Colonic mucosa (tissue), 4 donors: ENCODE results near the gene CBLC. TPM values are rescaled to one million over a fixed set of nuclear protein-coding genes. Genes with fewer than 3 reads are reported as not detected.

Experiments used
- DNase-seq: peaks from one replicate; pipeline ENCODE4 v3.0.0-alpha.2; 2020
- H3K27ac ChIP-seq: fragments of 200-600 bp; one replicate; pipeline ENCODE4 v1.8.0; 2021
- H3K27me3 ChIP-seq: fragments of 200-600 bp; one replicate; pipeline ENCODE4 v1.8.0; 2021
- H3K36me3 ChIP-seq: fragments of 200-600 bp; one replicate; pipeline ENCODE4 v1.8.0; 2021
- H3K4me1 ChIP-seq: fragments of 200-600 bp; one replicate; pipeline ENCODE4 v1.8.0; 2021; ENCODE audit warnings: mild to moderate bottlenecking
- H3K4me3 ChIP-seq: fragments of 200-600 bp; one replicate; pipeline ENCODE4 v1.8.0; 2021
- H3K9ac ChIP-seq, 2 donors: one replicate each; pipeline ENCODE4 v1.7.0; 2013; ENCODE audit warnings: control low read depth in 2 of 2, low read depth in 2 of 2, low read length in 2 of 2
- H3K9me3 ChIP-seq: fragments of 200-600 bp; one replicate; pipeline ENCODE4 v1.8.0; 2021
- CTCF ChIP-seq: fragments of 200-600 bp; IDR thresholded peaks from one replicate; pipeline ENCODE4 v1.8.0; 2022; ENCODE audit warnings: antibody characterized with exemption, mild to moderate bottlenecking
- intact Hi-C: fragments of 100-400 bp; cut with DNase I; formaldehyde crosslinking; loops from one replicate; pipeline ENCODE4 v1.14.1; 2022
- total RNA-seq, 2 donors: library from RNA; stranded (reverse); fragmentation: NEBNext Ultra II Directional in 1 of 2; extraction: Animal tissue kit (Norgen Biotek cat#: 25700) in 1 of 2; gene quantifications; one replicate each; pipeline ENCODE4 v1.2.1, GENCODE V29; 2021
- donor health status: healthy.
- donor health status: DM: no; HTN: no; CAD: no.
- donor health status: DM: no; HTN: no; CAD: no.

CBLC gene
- total RNA-seq, 2 donors from 2014 or later: 65.6 to 78.0 TPM

GRCh38 chr19:44755219-44755618 lies 22.5 kb upstream of the CBLC start:
- peak overlapping the region; percentile 70 to 99 for H3K9ac ChIP-seq
- H3K27ac ChIP-seq: peak overlapping the region; percentile 99
- peaks cover 14% of the 10 kb centered on the region for H3K36me3 ChIP-seq
- intact Hi-C loops: no loop called here
- no peak for TF ChIP-seq CTCF
- peak overlapping the region; percentile 45 for H3K4me3 ChIP-seq
- H3K27me3 ChIP-seq: no peaks in the 10 kb centered on the region
- no peak for DNase-seq
- peaks cover 31% of the 10 kb centered on the region for H3K4me1 ChIP-seq
- no peaks in the 10 kb centered on the region for H3K9me3 ChIP-seq

GRCh38 chr19:44756089-44756562 lies 21.6 kb upstream of the CBLC start:
- peak overlapping the region; percentile 52 to 99 for H3K9ac ChIP-seq
- H3K27me3 ChIP-seq: no peaks in the 10 kb centered on the region
- TF ChIP-seq CTCF: no peak
- no peak for DNase-seq
- no peaks in the 10 kb centered on the region for H3K9me3 ChIP-seq
- H3K4me1 ChIP-seq: peaks cover 25% of the 10 kb centered on the region
- peaks cover 9% of the 10 kb centered on the region for H3K36me3 ChIP-seq
- H3K4me3 ChIP-seq: no peak overlapping the region
- intact Hi-C loops: no loop called here
- peak overlapping the region; percentile 99 for H3K27ac ChIP-seq

GRCh38 chr19:44757057-44757734 lies 20.5 kb upstream of the CBLC start:
- Histone ChIP-seq H3K9me3 (no peaks in the 10 kb centered on the region), H3K27ac (peak overlapping the region; percentile 53), H3K27me3 (no peaks in the 10 kb centered on the region), H3K36me3 (peaks cover 9% of the 10 kb centered on the region), H3K4me1 (peaks cover 23% of the 10 kb centered on the region), H3K4me3 (peak overlapping the region; percentile 28), H3K9ac (peak overlapping the region; percentile 41 to 55)
- no peak for DNase-seq
- no peak for TF ChIP-seq CTCF
- intact Hi-C loops: no loop called here

- intact Hi-C loops: no loop called here
- H3K27ac ChIP-seq: peak overlapping the region; percentile 53
- H3K4me3 ChIP-seq: peak overlapping the region; percentile 28
- TF ChIP-seq CTCF: no peak
- no peaks in the 10 kb centered on the region for H3K27me3 ChIP-seq
- peak overlapping the region in 1 of 2 donors; percentile 8 for H3K9ac ChIP-seq
- DNase-seq: no peak
- H3K4me1 ChIP-seq: peaks cover 16% of the 10 kb centered on the region
- peaks cover 9% of the 10 kb centered on the region for H3K36me3 ChIP-seq
- H3K9me3 ChIP-seq: no peaks in the 10 kb centered on the region
Measured at GRCh38 chr19:44757735-44758505, 19.8 kb upstream of the CBLC start.

- peaks cover 14% of the 10 kb centered on the region for H3K4me1 ChIP-seq
- DNase-seq: no peak
- intact Hi-C loops: no loop called here
- H3K27me3 ChIP-seq: no peaks in the 10 kb centered on the region
- TF ChIP-seq CTCF: no peak
- no peak overlapping the region for H3K9ac ChIP-seq
- H3K9me3 ChIP-seq: no peaks in the 10 kb centered on the region
- peak overlapping the region; percentile 53 for H3K27ac ChIP-seq
- peaks cover 9% of the 10 kb centered on the region for H3K36me3 ChIP-seq
- H3K4me3 ChIP-seq: peak overlapping the region; percentile 28
Measured at GRCh38 chr19:44758596-44758995, 19.1 kb upstream of the CBLC start.
